ENCODE results near the gene HABP2. TPM values are rescaled to one million over a fixed set of nuclear protein-coding genes. Genes with fewer than 3 reads are reported as not detected.

Gene HABP2
- total and polyA plus RNA-seq, 9 of the 15 experiments (the other 6 are each of a cell fraction or from before 2014, with no cell fraction given) = 0.09 TPM; not detected in 8

GRCh38 chr10:113503930-113504329, 48.9 kb upstream of the HABP2 start (continued):
- TF ChIP-seq CREB1 (IDR thresholded peaks at IDR 0.05) = no peak
- no peak for TF ChIP-seq CREB1 (CRISPR knock-in tag; IDR thresholded peaks at IDR 0.05)
- TF ChIP-seq ZNF384 (IDR thresholded peaks at IDR 0.05; ENCODE audit: low read depth, low read length) = no peak
- no peak for TF ChIP-seq FUS (optimal IDR thresholded peaks at IDR 0.05; ENCODE audit: low read depth, low read length)
- TF ChIP-seq FOXM1 (IDR thresholded peaks at IDR 0.05; ENCODE audit: low read depth) = no peak
- TF ChIP-seq FOXM1 (CRISPR knock-in tag; IDR thresholded peaks at IDR 0.05; ENCODE audit: low read depth) = no peak
- TF ChIP-seq SIN3A (IDR thresholded peaks at IDR 0.05; ENCODE audit: borderline replicate concordance in 2 of 2, control insufficient read depth in 1 of 2, low read depth in 2 of 2, low read length in 2 of 2) = no peak

DNA sequence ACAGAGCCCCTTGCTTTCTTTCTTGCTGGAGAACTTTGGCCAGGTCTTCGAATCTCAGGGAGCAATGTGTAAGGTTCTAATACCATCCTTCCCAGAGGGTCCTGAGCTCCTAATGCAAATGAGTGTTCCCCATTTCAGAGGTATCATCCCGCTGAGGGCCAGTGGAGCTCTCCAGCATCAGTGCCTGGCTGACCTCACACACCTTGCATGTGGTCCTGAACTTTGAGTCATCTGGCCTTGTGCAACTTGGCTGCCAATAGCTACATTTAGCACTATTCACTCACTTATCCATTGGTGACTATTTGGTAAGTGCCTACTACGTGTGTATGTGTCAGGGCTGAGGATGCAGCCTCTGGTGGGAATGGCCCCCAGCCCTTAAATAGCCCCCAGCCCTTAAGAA, 48.4 kb upstream of the HABP2 start:
- no peaks in the 10 kb centered on the region for H3K9me1 ChIP-seq (ENCODE audit: control insufficient read depth, insufficient read depth, low read length)
- H3K4me2 ChIP-seq (ENCODE audit: insufficient read depth, low read length) = no peak overlapping the region
- H4K20me1 ChIP-seq (replicated peaks; ENCODE audit: control insufficient read depth, insufficient read depth, low read length) = no peaks in the 10 kb centered on the region
- FAIRE-seq = no peak
- no peaks in the 10 kb centered on the region for H3K4me1 ChIP-seq (replicated peaks in 1 of 2; ENCODE audit: control insufficient read depth in 2 of 2, insufficient read depth in 2 of 2, low read length in 2 of 2)
- H3K79me2 ChIP-seq (ENCODE audit: control insufficient read depth, insufficient read depth, low read length) = no peaks in the 10 kb centered on the region
- in situ Hi-C loops (cut with MboI) (no loop called here), intact Hi-C loops (cut with micrococcal nuclease) (no loop called here)
- no peak for ATAC-seq
- H3K36me3 ChIP-seq (ENCODE audit: control insufficient read depth, insufficient read depth, low read length) = no peaks in the 10 kb centered on the region
- no peak overlapping the region for H3K4me3 ChIP-seq
- H3K27ac ChIP-seq (ENCODE audit: extremely low read depth, low read depth, low read length) = no peak overlapping the region
- ChIA-PET CTCF (ENCODE audit: low intra/inter-chr PET ratio) (no interaction called here), POLR2A (no interaction called here)
- 0% methylated on average over 3 of the region's 3 CpGs for WGBS (ENCODE audit: insufficient coverage, low coverage, missing lambda C conversion rate)
- no TSS peak for BruUV-seq (replicated peaks)
- H3K9ac ChIP-seq (ENCODE audit: insufficient read depth in 1 of 2, low read depth in 2 of 2, low read length in 2 of 2) = no peak overlapping the region
- no peak for DNase-seq (ENCODE audit: extremely low read depth in 1 of 4, low spot score in 3 of 4)
- no peaks in the 10 kb centered on the region for H3K9me3 ChIP-seq (replicated peaks; ENCODE audit: control insufficient read depth, insufficient read depth, low read depth, low read length)
- no peaks in the 10 kb centered on the region for H3K27me3 ChIP-seq (ENCODE audit: control insufficient read depth in 2 of 2, insufficient read depth in 2 of 2, low read length in 2 of 2)
- no peak overlapping the region for H2AFZ ChIP-seq (ENCODE audit: low read depth, low read length)
- TF ChIP-seq SNRNP70 (optimal IDR thresholded peaks at IDR 0.05; ENCODE audit: low read depth, low read length) (no peak), EWSR1 (IDR thresholded peaks at IDR 0.05; ENCODE audit: borderline replicate concordance, low read depth, partially characterized antibody) (no peak), ZNF561 (CRISPR knock-in tag; conservative IDR thresholded peaks at IDR 0.05) (no peak), PTRF (tag; IDR thresholded peaks at IDR 0.05) (no peak), KDM1A (IDR thresholded peaks at IDR 0.05) (no peak), ETS2 (tag; IDR thresholded peaks at IDR 0.05; ENCODE audit: borderline replicate concordance, poor library complexity, severe bottlenecking) (no peak)
- TF ChIP-seq, protein P1, sequence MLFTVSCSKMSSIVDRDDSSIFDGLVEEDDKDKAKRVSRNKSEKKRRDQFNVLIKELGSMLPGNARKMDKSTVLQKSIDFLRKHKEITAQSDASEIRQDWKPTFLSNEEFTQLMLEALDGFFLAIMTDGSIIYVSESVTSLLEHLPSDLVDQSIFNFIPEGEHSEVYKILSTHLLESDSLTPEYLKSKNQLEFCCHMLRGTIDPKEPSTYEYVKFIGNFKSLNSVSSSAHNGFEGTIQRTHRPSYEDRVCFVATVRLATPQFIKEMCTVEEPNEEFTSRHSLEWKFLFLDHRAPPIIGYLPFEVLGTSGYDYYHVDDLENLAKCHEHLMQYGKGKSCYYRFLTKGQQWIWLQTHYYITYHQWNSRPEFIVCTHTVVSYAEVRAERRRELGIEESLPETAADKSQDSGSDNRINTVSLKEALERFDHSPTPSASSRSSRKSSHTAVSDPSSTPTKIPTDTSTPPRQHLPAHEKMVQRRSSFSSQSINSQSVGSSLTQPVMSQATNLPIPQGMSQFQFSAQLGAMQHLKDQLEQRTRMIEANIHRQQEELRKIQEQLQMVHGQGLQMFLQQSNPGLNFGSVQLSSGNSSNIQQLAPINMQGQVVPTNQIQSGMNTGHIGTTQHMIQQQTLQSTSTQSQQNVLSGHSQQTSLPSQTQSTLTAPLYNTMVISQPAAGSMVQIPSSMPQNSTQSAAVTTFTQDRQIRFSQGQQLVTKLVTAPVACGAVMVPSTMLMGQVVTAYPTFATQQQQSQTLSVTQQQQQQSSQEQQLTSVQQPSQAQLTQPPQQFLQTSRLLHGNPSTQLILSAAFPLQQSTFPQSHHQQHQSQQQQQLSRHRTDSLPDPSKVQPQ (CRISPR knock-in tag; IDR thresholded peaks at IDR 0.05; ENCODE audit: borderline replicate concordance) = no peak
